Activated gamma-delta T cell treated with Interleukin-2 at 50 U/mL for 16 hours (primary cell): ENCODE data around the gene SEC23IP.

ENCODE experiments used
- DNase-seq: peaks from one replicate; pipeline ENCODE4 v3.0.0-alpha.2; 2020

The SEC23IP gene

DNA sequence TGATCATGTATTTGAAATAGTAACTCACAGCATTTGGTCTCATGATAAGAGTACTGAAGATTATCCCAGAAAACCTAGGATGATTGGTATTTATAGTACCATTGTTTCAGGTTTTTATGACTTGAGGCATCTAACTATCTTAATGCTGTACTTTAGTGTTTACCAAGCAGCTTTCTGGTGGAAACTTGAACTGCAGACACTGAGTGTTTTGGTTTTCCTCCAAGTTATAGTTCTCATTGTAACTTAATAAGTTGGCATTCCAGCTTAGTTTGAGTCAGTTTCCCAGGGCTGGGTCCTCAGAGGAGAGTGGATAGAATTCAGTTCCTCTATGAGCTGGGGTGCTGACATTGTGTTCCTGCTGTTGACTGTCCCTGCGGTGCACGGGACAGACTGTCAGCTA is 50.4 kb downstream of the SEC23IP start:
- no peak for DNase-seq

DNA sequence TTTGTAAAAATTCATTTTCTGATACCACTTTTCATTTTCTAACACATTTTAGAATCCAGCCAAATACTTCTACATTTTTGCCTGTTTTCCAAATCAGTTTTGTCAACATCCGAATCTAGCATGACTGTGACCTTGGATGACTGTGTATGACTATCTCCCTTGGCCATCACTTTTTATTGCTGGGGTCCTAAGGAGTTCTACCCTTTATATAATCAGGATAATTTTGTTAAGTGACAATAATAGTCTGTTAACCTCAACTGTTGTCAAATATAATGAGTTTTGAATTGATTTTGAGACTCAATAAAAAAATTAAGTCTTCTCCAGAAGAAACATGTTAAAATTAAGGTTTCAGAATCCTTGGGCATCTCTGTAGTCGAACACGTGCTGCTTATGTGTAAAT is 53.3 kb downstream of the SEC23IP start:
- no peak for DNase-seq

DNA sequence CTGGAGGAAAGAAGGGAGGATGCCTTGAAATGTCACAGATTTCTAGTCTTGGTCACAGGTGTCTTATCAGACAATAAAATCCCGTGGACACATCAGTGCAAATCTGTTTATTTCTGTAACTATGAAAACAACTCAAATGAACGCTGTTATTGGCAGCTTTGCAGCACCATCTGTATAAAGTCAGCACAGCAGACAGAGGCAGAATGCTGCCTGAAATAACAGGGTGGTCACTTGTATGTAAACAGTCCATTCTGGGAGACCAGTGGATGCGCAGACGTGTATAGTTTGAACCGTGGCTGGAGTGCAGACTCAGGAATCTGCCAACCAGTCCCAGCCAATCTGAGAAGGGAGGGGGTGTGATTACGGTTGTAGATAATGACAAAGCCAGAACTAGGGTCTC is 54.8 kb downstream of the SEC23IP start:
- DNase-seq: no peak

DNA sequence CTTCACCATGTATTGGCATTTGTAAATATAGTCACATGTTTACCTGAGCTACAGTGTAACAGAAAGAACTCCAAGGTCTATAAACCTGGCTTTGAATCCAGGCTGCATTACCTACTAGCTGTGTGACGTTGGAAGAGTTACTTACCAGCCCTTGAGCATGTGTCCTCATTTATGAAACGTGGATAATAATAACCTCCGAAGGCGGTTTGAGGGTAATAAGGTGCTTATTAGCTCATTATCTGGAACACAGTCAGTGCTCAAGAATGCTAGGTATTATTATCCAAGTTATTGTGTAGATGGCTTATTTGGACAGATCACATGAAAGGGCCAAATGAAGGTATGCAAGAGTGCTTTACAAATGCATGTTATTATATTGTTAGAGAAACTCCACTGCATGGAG is 64.9 kb downstream of the SEC23IP start:
- no peak for DNase-seq

GRCh38 chr10:119962837-119963236 is 70.3 kb downstream of the SEC23IP start:
- DNase-seq: no peak

DNA sequence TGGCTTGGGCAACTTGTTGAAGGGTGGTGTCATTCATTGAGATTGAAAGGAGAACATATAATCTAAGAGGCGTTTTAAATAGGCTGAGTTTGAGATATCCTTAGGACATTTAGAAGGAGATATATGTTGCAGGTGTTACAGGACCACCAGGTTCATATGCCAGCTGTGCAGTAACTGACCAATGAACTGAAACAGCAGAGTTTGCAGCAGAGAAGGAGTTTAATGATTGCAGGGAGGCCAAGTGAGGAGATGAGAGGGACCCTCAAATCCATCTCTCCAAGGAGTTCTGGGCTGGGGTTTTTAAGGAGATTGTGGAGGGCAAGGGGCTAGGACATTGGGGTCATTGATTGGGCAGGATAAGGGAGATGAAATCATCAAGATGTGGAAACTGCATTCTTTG is 74.5 kb downstream of the SEC23IP start:
- no peak for DNase-seq

DNA sequence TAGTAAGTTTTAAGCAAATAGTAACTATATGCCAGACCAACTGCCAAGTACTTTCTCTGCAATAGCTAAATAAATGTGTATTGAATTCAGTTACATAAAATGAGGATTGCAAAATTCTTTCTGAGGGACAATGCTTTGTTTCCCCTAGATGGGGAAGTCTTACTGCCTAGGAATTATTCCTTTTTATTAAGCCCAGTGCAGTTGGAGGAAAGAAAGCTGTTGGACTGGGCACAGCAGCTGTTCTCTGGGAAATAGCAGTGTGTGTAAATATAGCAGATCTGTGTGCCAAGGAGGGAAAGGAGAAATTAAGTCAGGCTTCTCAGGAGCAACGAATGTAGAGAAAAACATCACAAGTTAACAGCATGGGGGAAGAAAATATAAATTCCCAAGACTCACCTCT is 77.1 kb downstream of the SEC23IP start:
- DNase-seq: no peak

- no peak for DNase-seq
These were observed 77.6 kb downstream of the SEC23IP start for GRCh38 chr10:119970107-119970506.

DNA sequence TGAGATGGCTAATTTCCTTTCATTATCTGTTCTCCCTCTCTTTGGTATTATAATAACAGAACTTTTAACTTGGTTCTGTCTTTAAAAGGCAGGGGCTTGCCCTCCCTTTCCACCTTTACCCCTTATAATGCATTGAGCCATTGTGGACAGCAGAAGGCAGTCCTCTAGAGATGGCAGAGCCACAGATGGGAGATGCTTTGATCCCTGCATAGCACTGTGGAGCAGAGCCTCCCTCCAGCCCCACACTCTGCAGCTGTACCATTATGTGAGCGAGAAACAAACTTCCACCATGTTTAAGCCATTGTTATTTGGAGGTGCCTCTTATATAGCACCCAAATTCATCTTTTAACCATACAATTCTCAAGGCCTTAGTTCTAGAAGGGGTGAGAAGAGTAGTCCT is 78.4 kb downstream of the SEC23IP start:
- DNase-seq: no peak

GRCh38 chr10:119973281-119973680 is 80.8 kb downstream of the SEC23IP start:
- no peak for DNase-seq

- DNase-seq: no peak
These were observed 83.9 kb downstream of the SEC23IP start for GRCh38 chr10:119976421-119976820.

GRCh38 chr10:119980956-119981750 is 88.6 kb downstream of the SEC23IP start:
- no peak for DNase-seq

- DNase-seq: no peak
These were observed 89.3 kb downstream of the SEC23IP start for GRCh38 chr10:119981826-119982225.

DNA sequence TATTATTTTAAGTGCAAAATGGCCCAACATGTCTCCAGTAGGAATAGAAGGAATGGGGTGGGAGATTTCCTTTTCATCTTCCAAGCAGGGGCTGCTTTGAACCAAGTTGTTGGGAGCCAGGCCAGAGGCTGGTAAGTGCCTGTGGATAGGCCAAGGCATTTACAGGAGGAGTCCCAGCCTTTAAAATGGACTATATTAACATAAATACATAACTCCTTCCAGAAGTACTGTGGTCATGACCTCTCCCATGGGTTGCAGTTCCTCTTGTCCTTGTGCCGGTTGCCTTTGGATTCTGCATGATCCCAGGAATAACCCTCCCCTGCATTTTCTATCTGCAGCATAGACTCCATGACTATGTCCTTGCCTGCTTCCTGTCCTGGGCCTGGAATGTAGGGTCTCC is 95.8 kb downstream of the SEC23IP start:
- DNase-seq: no peak

- no peak for DNase-seq
These were observed 97.4 kb downstream of the SEC23IP start for GRCh38 chr10:119989966-119990365.

DNA sequence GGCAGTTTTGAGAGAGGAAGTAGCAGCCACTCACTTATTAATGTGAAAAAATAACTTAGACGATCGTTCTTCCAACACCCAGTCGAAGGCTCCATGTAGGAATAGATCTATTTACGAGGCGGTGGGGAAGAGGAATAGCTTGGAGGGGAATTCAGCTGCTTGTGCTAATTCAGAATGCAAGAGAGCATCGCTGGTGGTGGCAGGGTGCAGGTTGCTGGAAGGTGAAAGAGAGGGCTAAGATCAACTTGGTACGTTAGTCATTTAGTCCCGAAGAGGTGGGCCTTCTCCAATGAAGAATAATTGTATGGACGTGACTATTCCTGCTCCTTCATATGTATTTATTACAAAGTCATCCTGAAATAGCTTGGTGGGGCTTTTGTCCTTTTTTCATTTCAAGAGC is 98.5 kb downstream of the SEC23IP start:
- no peak for DNase-seq

- DNase-seq: no peak
These were observed 99.3 kb downstream of the SEC23IP start for GRCh38 chr10:119991816-119992215.
